ENCODE data around the gene KRTAP5-1. TPM values are rescaled to one million over a fixed set of nuclear protein-coding genes. Genes with fewer than 3 reads are reported as not detected.
A peak's percentile ranks its signal among the peaks of the same experiment; 100 is the strongest.
"Not testable (repeated sequence)": the region's sequence is repeated elsewhere in the genome, so short reads cannot be mapped to it uniquely, and the experiment has no call there.

Gene KRTAP5-1
- total and polyA plus RNA-seq, 8 donors, result 0.46 TPM; not detected in 7

DNA sequence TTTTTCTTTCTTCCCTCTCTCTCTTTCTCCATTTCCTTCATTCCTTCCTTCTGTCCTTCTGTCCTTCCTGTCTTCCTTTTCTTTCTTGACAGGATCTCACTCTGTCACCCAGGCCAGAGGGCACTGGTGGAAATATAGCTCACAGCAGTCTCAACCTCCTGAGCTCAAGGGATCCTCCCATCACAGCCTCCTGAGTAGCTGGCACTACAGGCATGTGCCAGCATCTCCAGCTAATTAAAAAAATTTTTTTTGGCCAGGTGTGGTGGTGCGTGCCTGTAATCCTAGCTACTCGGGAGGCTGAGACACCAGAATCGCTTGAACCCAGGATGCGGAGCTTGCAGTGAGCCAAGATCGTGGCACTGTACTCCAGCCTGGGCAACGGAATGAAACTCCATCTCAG, 8.3 kb downstream of the KRTAP5-1 start:
- no peak for ATAC-seq
- H3K36me3 ChIP-seq, result no peaks in the 10 kb centered on the region
- TF ChIP-seq, protein P1, sequence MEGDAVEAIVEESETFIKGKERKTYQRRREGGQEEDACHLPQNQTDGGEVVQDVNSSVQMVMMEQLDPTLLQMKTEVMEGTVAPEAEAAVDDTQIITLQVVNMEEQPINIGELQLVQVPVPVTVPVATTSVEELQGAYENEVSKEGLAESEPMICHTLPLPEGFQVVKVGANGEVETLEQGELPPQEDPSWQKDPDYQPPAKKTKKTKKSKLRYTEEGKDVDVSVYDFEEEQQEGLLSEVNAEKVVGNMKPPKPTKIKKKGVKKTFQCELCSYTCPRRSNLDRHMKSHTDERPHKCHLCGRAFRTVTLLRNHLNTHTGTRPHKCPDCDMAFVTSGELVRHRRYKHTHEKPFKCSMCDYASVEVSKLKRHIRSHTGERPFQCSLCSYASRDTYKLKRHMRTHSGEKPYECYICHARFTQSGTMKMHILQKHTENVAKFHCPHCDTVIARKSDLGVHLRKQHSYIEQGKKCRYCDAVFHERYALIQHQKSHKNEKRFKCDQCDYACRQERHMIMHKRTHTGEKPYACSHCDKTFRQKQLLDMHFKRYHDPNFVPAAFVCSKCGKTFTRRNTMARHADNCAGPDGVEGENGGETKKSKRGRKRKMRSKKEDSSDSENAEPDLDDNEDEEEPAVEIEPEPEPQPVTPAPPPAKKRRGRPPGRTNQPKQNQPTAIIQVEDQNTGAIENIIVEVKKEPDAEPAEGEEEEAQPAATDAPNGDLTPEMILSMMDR (IDR thresholded peaks at IDR 0.05), result no peak
- WGBS, 2 donors, result 79 to 89% methylated on average over 6 of the region's 6 CpGs
- intact Hi-C loops (cut with DNase I), result loop anchor here in 1 of 3 donors (5.0 kb wide), 1 partner anchor 35 kb away; no protein-coding TSS in a partner anchor
- FAIRE-seq, result no peak
- no peaks in the 10 kb centered on the region for H3K4me1 ChIP-seq
- H3K4me3 ChIP-seq, result no peak overlapping the region
- DNase-seq, result peak in 1 of 6 donors; percentile 3
- H3K9me3 ChIP-seq, result no peaks in the 10 kb centered on the region
- H3K27me3 ChIP-seq, result no peaks in the 10 kb centered on the region
- no peak overlapping the region for H3K27ac ChIP-seq

DNA sequence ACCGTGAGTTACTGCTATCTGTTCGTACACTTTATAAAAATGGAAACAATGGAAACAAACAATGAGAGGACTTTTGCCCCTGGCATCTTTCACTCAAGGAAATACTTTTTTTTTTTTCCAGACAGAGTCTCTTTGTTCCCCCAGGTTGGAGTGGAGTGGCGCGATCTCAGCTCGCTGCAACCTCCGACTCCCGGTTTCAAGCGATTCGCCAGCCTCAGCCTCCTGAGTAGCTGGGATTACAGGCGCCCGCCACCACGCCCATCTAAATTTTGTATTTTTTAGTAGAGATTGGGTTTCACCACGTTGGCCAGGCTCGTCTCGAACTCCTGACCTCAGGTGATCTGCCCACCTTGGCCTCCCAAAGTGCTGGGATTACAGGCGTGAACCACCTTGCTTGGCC, 9.3 kb downstream of the KRTAP5-1 start:
- H3K9me3 ChIP-seq, ATAC-seq, DNase-seq, H3K4me3 ChIP-seq, H3K27ac ChIP-seq, H3K36me3 ChIP-seq, FAIRE-seq, H3K4me1 ChIP-seq, H3K27me3 ChIP-seq: not testable (repeated sequence)
- WGBS, 2 donors, result 87 to 91% methylated on average over 16 of the region's 16 CpGs
- intact Hi-C loops (cut with DNase I), result loop anchor here in 1 of 3 donors (5.0 kb wide), 1 partner anchor 33 kb away; no protein-coding TSS in a partner anchor

DNA sequence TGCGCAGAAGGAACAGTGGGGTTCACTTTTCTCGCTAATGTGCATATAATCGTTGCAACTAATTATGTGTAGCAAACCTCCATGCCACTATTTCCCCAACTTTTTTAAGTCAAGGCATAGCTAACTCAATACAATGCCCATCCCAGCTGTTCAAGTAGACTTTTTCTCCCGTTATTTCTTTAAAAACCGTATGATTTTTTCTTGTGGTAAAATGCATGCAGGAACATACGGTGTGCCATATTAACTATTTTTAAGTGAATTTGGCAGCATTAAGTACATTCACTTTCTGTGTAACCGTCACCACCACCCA, 10.2 kb downstream of the KRTAP5-1 start:
- Histone ChIP-seq H3K4me1 (peaks cover 0 to 6% (median 0%) of the 10 kb centered on the region in 3 donors), H3K36me3 (no peaks in the 10 kb centered on the region), H3K9me3 (no peaks in the 10 kb centered on the region), H3K4me3 (peak overlapping the region in 1 of 4 donors; percentile 70), H3K27ac (no peak overlapping the region), H3K27me3 (no peaks in the 10 kb centered on the region)
- TF ChIP-seq, protein P1 (IDR thresholded peaks at IDR 0.05), result no peak
- no peak for FAIRE-seq
- 11 to 12% methylated on average over 7 of the region's 7 CpGs for WGBS, 2 donors
- intact Hi-C loops (cut with DNase I), result loop anchor here in 1 of 3 donors (5.0 kb wide), 1 partner anchor 33 kb away; no protein-coding TSS in a partner anchor
- no peak for DNase-seq
- ATAC-seq, result no peak

GRCh38 chr11:1574238-1574932, 10.7 kb downstream of the KRTAP5-1 start:
- TF ChIP-seq, protein P1 (IDR thresholded peaks at IDR 0.05), result peak; percentile 58 to 82 (median 73)
- intact Hi-C loops (cut with DNase I), result no loop called here
- Histone ChIP-seq H3K4me1 (peaks cover 0 to 10% (median 0%) of the 10 kb centered on the region in 3 donors), H3K9me3 (no peaks in the 10 kb centered on the region), H3K27ac (peak overlapping the region; percentile 85 to 95 (median 91)), H3K36me3 (no peaks in the 10 kb centered on the region), H3K4me3 (peak overlapping the region; percentile 16 to 74 (median 62)), H3K27me3 (no peaks in the 10 kb centered on the region)
- ATAC-seq (peak; percentile 32 to 60 (median 50)), DNase-seq (peak in 5 of 6 donors; percentile 56 to 89 (median 79)), FAIRE-seq (no peak)
- WGBS, 2 donors, result 0 to 1% methylated on average over 45 to 64 of the region's 64 CpGs

GRCh38 chr11:1573903-1574237, 11.2 kb downstream of the KRTAP5-1 start:
- H3K9me3 ChIP-seq, result no peaks in the 10 kb centered on the region
- no peaks in the 10 kb centered on the region for H3K27me3 ChIP-seq
- ATAC-seq, result peak; percentile 70 to 84 (median 78)
- WGBS, 2 donors, result 0 to 4% methylated on average over 6 to 7 of the region's 7 CpGs
- H3K36me3 ChIP-seq, result no peaks in the 10 kb centered on the region
- peak; percentile 87 to 95 (median 90) for DNase-seq
- FAIRE-seq, result no peak
- H3K27ac ChIP-seq, result peak overlapping the region; percentile 85 to 95 (median 91)
- H3K4me3 ChIP-seq, result peak overlapping the region; percentile 16 to 74 (median 62)
- peaks cover 0 to 10% (median 0%) of the 10 kb centered on the region in 3 donors for H3K4me1 ChIP-seq
- TF ChIP-seq, protein P1 (IDR thresholded peaks at IDR 0.05), result no peak
- intact Hi-C loops (cut with DNase I), result no loop called here

Data from pancreas (tissue), 10 donors.